ENCODE measurements around the gene NME7. TPM values are rescaled to one million over a fixed set of nuclear protein-coding genes. Genes with fewer than 3 reads are reported as not detected.
A peak's percentile ranks its signal among the peaks of the same experiment; 100 is the strongest.

Gene NME7
- total RNA-seq, 1 experiment from 2014 or later, result 21.8 TPM

DNA sequence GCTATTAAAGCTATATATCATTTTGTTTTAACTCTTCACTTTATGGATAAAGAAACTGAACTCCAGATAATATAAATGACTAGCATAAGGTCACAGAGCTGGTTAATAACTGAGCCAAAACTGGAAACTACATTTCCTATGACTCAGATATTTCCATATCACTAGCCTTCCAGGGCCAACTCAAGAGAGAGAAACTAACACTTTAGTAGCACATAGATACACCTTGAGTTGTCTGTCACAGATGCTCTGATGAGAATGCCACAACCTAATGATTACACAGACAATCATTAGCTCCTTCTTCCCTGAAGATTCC, 40.7 kb downstream of the NME7 start:
- no TSS peak for BruUV-seq (replicated peaks)
- no peaks in the 10 kb centered on the region for H4K20me1 ChIP-seq (ENCODE audit: insufficient read depth)
- H3K4me3 ChIP-seq (replicated peaks in 1 of 2; ENCODE audit: low read depth in 1 of 2, low read length in 2 of 2), result no peak overlapping the region
- TF ChIP-seq CBX3 (IDR thresholded peaks at IDR 0.05; ENCODE audit: low read depth), result 0 out of 2 replicates have a peak, but pooled peaks have one; percentile 25
- TF ChIP-seq JUND (IDR thresholded peaks at IDR 0.05), result peak; percentile 53; the same call in 1 of the 2 replicates
- TF ChIP-seq SRF (IDR thresholded peaks at IDR 0.05; ENCODE audit: low read depth), result 0 out of 2 replicates have a peak, but pooled peaks have one; percentile 9
- no peak for TF ChIP-seq ZNF274 (IDR thresholded peaks at IDR 0.05; ENCODE audit: low read depth, low read length)
- TF ChIP-seq, protein P1, sequence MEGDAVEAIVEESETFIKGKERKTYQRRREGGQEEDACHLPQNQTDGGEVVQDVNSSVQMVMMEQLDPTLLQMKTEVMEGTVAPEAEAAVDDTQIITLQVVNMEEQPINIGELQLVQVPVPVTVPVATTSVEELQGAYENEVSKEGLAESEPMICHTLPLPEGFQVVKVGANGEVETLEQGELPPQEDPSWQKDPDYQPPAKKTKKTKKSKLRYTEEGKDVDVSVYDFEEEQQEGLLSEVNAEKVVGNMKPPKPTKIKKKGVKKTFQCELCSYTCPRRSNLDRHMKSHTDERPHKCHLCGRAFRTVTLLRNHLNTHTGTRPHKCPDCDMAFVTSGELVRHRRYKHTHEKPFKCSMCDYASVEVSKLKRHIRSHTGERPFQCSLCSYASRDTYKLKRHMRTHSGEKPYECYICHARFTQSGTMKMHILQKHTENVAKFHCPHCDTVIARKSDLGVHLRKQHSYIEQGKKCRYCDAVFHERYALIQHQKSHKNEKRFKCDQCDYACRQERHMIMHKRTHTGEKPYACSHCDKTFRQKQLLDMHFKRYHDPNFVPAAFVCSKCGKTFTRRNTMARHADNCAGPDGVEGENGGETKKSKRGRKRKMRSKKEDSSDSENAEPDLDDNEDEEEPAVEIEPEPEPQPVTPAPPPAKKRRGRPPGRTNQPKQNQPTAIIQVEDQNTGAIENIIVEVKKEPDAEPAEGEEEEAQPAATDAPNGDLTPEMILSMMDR (IDR thresholded peaks at IDR 0.05 in 2 of 3, conservative IDR thresholded peaks at IDR 0.05 in 1 of 3; ENCODE audit: borderline replicate concordance in 1 of 3, insufficient read depth in 1 of 3, low read depth in 2 of 3, low read length in 2 of 3), result no peak
- peak; percentile 50; the same call in 1 of the 2 replicates for TF ChIP-seq FOSL1 (IDR thresholded peaks at IDR 0.05; ENCODE audit: low read depth)
- H3K4me1 ChIP-seq (ENCODE audit: control insufficient read depth in 1 of 2, insufficient read depth in 2 of 2, low read length in 2 of 2), result peaks cover under 1 to 31% of the 10 kb centered on the region in 2 experiments
- H3K4me2 ChIP-seq (ENCODE audit: low read length), result peak overlapping the region; percentile 46
- no peak overlapping the region for H2AFZ ChIP-seq (ENCODE audit: low read depth, low read length, poor library complexity, severe bottlenecking)
- CTCF ChIA-PET, result interaction anchor here (0.9 to 1.7 kb wide), 2 partner anchors 22 to 690 kb away, joined by 3 to 4 read pairs; no protein-coding TSS in a partner anchor
- POLR2A ChIA-PET, result no interaction called here
- no peaks in the 10 kb centered on the region; a peak in 1 of 4 replicates for H3K9me3 ChIP-seq (ENCODE audit: control insufficient read depth in 1 of 2, insufficient read depth in 1 of 2, low read depth in 1 of 2, low read length in 2 of 2)
- no peaks in the 10 kb centered on the region for H3K27me3 ChIP-seq (ENCODE audit: insufficient read depth, low read length)
- H3K36me3 ChIP-seq (ENCODE audit: control insufficient read depth in 1 of 2, insufficient read depth in 2 of 2, low read length in 2 of 2), result no peaks in the 10 kb centered on the region
- no peak overlapping the region for H3K27ac ChIP-seq (ENCODE audit: low read depth, low read length)
- no peak overlapping the region; the same call in 1 of the 2 replicates for H3K9ac ChIP-seq (ENCODE audit: low read length)
- DNase-seq (ENCODE audit: low read depth, low spot score) (no peak), ATAC-seq (peak; percentile 57; the same call in 1 of the 2 replicates)
- H3K9me2 ChIP-seq (ENCODE audit: insufficient read depth), result no peaks in the 10 kb centered on the region
- no peaks in the 10 kb centered on the region for H3K79me2 ChIP-seq (ENCODE audit: insufficient read depth, low read length)
- RAD21 ChIA-PET (ENCODE audit: low non-redundant PET in 1 of 2, low total read pairs in 2 of 2, uncharacterized antibody in 2 of 2, unreplicated experiment in 2 of 2), result no interaction called here
- intact Hi-C loops (cut with micrococcal nuclease), result no loop called here

DNA sequence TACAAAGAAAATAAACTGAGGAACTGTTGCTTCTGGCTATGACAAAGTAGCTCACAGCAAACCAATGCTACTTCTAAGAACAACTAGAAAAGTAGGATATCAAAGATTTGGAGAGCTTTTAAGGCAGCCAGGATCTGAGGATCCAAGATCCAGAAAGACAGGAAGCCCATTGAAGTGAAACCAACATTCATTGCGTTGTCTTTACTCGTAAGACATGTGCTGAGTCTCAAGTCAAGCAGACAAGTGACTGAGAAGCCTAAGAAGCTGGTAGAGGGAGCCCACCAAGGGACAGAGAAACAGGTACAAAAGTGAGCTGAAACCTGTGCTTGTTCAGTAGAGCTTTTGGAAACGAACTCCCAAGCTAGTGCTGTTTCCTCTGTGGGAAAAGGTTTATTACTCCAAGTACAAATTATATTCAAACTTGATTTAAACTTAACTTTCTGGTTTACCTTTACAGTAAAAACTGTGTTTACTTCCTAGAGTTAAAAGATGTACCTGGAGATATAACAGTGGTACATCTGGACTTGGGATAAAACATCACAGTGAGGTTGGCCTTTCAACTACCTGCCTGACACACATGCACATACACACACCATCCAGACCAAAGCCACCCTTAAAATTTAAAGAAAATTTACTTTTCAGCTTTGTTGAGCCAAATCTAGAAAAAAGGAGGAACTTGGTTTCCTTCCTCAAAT, 41.2 kb downstream of the NME7 start:
- Histone ChIP-seq H3K79me2 (ENCODE audit: insufficient read depth, low read length) (no peaks in the 10 kb centered on the region), H3K9me2 (ENCODE audit: insufficient read depth) (no peaks in the 10 kb centered on the region), H3K4me1 (ENCODE audit: control insufficient read depth in 1 of 2, insufficient read depth in 2 of 2, low read length in 2 of 2) (peaks cover 4 to 36% of the 10 kb centered on the region in 2 experiments), H2AFZ (ENCODE audit: low read depth, low read length, poor library complexity, severe bottlenecking) (no peak overlapping the region), H3K27me3 (ENCODE audit: insufficient read depth, low read length) (no peaks in the 10 kb centered on the region), H3K27ac (ENCODE audit: low read depth, low read length) (no peak overlapping the region), H4K20me1 (ENCODE audit: insufficient read depth) (no peaks in the 10 kb centered on the region), H3K4me3 (replicated peaks in 1 of 2; ENCODE audit: low read depth in 1 of 2, low read length in 2 of 2) (no peak overlapping the region), H3K9me3 (ENCODE audit: control insufficient read depth in 1 of 2, insufficient read depth in 1 of 2, low read depth in 1 of 2, low read length in 2 of 2) (no peaks in the 10 kb centered on the region), H3K36me3 (ENCODE audit: control insufficient read depth in 1 of 2, insufficient read depth in 2 of 2, low read length in 2 of 2) (no peaks in the 10 kb centered on the region), H3K4me2 (ENCODE audit: low read length) (peak overlapping the region; percentile 46), H3K9ac (ENCODE audit: low read length) (no peak overlapping the region)
- BruUV-seq (replicated peaks), result no TSS peak
- CTCF ChIA-PET, result interaction anchor here (0.9 to 1.7 kb wide), 2 partner anchors 22 to 689 kb away, joined by 3 to 4 read pairs; no protein-coding TSS in a partner anchor
- POLR2A ChIA-PET, result no interaction called here
- intact Hi-C loops (cut with micrococcal nuclease), result no loop called here
- ATAC-seq (no peak), DNase-seq (ENCODE audit: low read depth, low spot score) (no peak)
- TF ChIP-seq FOSL1 (IDR thresholded peaks at IDR 0.05; ENCODE audit: low read depth) (no peak), SRF (IDR thresholded peaks at IDR 0.05; ENCODE audit: low read depth) (0 out of 2 replicates have a peak, but pooled peaks have one; percentile 22)
- RAD21 ChIA-PET (ENCODE audit: low non-redundant PET in 1 of 2, low total read pairs in 2 of 2, uncharacterized antibody in 2 of 2, unreplicated experiment in 2 of 2), result no interaction called here
